GM18499 (cell line): ENCODE results near the gene HEPHL1.
"Not testable (repeated sequence)": the region's sequence is repeated elsewhere in the genome, so short reads cannot be mapped to it uniquely, and the experiment has no call there.

ENCODE experiments used
- ATAC-seq: cut with Tn5 transposase; IDR thresholded peaks from one replicate; pipeline ENCODE4 v1.9.1; 2021; ENCODE audit warnings: moderate number of reproducible peaks; ENCODE audit not compliant: insufficient read depth, unreplicated experiment

The HEPHL1 gene

DNA sequence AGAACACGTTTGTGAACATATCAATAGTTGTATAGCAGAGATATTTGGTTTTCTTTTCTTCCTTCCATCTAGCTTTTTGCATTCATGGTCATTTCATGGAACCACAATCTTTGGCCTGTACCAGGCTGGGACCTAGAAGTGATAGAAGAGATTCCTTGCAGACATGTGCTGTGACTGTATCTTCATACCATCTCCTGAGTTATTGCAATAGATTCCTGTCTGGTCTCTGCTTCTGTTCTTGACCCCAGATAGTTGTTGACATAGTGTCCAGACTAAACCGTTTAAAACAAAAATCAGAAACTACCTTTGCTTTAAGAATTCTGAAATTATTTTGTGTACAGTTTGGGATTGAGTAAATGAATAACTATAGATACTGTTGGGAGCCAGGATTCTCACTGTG, 124.3 kb downstream of the HEPHL1 start:
- ATAC-seq: no peak

DNA sequence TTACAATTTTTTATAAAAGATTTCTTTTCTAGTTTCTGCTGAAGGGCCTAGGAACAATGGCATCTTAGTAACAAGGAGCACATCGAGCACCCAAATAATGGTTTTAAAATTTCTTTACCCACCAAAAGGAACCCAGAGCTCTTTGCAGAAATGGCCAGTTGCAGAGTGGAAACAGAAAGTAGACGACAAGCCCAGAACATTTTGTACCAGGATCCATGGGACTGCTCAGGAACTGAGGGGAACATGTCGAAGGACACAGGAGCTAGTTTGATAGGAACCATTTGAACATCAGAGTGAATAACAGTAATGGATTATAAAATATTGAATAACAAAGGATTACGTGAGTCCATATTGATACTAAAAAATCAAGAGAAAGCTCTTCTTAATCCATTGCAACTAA, 124.8 kb downstream of the HEPHL1 start:
- no peak for ATAC-seq

DNA sequence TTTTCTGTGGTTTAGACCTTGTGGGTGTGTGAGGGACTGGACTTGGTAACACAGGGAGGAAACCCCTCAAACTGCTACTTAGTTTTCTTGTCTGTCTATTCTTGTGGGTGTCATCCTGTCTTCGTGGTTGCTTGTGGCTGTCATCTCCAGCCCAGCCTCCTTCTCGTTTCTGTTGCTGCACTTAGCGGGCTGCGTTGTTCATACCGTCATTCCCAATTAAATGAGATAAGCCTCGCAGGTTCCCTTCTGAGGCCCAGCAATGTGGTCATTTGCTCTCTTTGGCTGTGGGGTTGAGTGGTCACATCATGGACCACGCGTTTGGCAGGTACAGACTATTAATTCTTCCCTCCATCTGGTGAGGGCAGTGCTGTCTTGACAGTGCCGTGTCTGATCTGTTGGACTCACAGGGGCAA, 126.3 kb downstream of the HEPHL1 start:
- ATAC-seq: no peak

DNA sequence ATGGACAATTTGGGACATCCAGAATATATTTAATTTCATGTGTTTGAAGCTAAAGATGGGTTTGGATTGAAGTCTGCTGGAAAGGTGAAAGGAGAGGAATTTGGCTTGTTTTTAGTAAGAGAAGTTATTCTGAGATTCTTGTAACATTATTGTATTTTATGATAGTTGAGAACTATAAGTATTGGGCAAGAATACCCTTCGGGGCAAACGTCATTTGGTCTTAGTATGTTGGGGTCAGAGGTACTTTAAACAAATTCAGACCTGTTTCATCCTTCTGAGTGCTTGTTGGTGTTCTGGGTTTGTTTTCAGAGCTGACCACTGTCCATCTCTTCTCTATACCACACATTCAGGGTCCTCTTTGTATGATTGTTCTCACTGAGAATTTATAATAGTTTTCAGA, 127.0 kb downstream of the HEPHL1 start:
- no peak for ATAC-seq

DNA sequence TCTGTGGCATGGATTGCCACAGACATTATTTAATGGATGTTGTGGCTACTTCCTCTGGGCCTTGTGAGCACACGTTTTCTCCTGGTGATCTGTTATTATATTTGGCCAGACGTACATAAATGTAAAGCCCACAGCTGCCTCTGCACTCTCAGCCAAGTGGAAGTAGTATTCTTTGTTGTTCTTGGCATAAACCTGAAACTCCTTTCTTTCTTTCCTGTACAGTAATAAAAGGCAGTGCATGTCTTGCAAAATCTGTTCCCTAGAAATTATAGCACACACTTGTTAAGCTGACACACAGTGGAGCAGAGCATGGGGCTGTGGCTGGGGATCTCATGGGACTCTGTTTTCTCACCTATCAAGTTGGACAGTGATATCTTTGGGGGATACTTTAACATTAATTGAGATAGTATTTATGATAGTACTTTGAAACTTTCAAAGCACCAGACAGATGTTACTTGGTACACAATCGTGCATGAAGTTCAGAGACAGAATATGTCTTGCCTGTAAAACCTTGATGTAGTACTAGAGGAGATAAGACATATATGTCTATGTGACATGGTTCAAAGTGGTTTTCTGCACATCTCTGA, 128.4 kb downstream of the HEPHL1 start:
- ATAC-seq: no peak

DNA sequence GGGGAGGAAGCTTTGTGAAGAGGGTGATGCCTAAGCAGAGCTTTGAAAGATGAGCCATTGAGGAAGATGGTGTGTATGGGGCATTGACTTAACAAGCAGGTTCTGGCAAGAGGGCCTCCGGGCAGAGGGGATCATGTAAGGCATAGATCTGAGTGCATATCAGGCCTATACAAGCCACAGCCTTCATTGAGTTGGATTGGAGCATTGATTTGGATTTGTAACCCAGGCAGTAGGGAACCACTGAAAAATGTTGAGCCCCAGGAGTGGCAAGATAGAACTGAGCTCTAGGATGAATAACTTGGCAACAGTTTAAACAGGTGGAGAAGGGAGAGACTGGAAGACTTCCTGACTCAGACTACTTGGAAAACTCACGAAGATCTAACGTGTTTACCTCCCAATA, 128.9 kb downstream of the HEPHL1 start:
- no peak for ATAC-seq

DNA sequence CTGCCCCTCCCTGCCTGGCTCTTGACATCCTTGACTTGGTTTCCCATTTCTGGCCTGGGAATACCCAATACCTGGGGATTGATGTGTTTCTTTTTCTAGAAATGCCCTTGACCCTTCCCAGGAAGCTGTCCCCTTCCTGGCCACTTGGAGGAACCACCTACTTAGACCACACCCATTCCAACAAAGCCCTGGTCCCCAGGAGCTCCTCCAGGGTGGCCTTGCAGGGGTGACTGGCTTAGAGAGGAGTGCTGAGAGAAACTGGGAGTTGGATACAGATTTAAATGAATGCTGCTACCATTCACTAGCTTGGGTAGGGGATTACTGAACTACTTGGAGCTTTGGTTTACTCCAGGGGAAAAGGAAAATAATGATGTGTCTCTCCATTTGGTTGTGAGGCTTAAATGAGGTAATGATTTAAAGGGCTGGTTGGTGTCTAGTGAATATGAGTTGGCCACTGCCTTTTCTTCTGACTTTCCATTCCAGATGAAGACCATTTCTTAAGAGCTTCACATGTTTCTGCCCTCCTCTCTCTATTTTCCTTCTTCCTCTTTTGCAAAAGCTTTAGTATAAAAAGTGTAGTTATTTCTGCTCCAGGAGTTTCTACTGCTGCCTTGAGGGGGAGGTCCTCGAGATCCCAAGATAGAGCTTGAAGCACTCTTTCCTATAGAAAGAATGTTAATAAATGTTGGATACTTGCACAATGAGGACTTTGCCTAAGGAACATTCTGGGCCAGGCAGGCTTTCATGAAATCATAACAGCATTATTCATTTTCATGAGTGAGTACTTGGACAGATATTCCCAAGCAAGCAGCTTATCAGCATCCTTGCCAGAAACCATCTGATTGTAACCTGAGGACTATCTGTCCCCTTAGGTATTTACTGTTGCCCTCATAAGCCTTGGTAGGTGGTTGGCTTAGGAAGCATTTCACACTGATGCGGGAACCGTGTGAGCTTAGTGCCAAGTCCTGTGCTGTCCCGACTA, 129.8 kb downstream of the HEPHL1 start:
- ATAC-seq: no peak

DNA sequence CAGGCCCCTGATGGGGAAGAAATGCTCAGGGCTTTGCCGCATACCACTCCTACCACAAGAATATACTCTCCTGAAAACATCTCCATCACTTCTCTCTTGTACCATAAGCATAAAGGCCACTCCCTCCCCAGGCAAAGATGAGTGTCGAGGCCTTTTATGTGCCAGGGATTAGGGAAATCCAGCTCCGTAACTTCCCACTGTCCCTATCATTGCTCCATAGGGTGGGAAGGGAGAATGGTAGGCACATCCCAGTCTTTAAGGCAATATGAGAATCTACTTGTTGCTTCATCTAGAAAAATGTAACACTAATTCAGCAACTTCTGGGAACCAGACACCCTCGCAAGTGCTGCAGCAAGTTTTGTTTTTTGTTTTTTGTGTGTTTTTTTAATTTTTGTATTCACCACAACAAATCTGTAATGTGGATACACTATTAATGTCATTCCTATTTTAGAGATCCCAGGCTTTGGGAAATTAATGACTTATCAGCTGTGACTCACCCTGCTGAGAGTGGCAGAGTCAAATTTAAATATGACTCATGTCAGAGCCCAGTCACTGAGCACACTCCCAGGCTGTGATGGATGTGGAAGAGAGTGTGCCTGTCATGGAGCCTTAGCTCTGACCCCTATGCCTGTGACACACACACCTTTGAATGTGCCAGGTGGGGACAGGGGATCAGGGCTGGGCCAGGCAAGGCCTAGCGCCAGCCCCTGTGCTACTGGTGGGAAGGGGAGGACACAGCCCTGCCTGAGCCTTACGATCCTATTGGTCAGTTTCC, 130.9 kb downstream of the HEPHL1 start:
- no peak for ATAC-seq

DNA sequence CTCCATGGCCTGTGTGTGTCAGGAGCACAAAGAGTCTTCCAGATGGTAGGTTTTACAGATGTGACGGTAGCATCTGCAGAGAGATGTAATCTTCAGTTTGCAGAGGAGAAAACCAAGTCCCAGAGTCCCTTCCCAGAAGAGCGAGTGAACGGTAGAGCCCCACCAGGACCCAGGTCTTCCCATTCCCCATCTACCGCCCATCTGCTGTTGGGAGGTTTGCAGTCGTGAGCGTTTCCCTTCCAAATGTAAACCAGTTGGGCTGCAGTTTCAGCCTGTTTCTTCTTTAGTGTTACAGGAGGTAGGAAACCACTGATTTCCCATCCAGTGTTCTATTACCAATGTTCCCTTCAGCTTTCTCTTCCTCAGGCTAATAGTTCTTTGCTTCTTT, 131.5 kb downstream of the HEPHL1 start:
- ATAC-seq: no peak

DNA sequence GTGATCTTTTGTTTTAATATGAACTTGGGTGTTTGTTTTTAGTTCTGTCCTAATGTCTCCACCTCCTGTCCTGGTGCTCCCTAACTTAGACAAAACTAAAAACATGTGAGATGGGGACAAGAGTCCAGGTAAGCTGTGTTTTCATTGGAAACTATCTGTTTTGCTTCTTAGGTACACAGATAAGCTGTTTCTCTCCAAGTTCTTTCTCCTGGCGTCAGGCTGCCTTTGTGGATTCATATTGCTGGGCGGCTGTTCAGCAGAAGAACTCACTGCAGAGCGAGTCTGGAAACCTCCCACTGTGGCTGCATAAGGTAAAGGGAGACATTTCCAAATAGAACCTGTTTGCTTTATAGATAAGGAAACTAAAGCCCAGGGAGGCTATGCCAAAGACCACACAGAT, 132.2 kb downstream of the HEPHL1 start:
- ATAC-seq: no peak

DNA sequence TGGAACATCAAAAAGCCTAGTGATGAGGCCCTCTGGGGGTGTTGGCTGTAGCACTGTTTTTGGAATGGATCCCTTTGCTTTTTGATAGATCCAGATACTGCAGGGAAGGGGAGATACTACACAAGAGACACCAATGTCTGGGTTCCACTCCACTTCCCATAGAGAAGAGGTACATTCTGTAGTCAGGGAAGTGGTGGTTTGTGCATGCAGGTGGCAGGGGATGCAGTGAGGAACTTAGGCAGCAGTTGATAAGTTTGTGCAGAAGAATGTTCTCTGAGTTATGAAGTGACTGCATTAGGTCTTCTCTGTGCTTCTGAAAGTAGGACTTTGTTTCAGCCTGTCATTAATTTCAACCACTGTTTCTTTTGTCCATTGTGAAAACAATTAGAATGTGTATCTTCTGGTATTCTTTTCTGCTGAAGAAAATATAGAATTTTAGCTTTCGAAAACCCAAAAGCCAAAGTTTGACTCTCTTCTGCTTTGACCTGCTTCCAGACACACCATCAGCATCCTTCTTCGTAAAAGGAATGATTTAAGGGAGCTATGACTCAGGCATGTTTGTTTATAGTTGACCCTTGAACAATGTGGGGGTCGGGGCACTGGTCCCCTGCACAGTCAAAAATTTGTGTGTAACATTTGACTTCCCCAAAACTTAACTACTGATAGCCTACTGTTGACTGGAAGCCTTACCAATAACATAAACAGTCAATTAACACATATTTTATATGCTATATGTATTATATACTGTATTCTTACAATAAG, 133.1 kb downstream of the HEPHL1 start:
- ATAC-seq: no peak

DNA sequence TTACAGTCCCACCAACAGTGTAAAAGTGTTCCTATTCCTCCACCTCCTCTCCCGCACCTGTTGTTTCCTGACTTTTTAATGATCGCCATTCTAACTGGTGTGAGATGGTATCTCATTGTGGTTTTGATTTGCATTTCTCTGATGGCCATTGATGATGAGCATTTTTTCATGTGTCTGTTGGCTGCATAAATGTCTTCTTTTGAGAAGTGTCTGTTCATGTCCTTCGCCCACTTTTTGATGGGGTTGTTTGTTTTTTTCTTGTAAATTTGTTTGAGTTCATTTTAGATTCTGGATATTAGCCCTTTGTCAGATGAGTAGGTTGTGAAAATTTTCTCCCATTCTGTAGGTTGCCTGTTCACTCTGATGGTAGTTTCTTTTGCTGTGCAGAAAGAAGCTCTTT, 136.2 kb downstream of the HEPHL1 start:
- ATAC-seq: not testable (repeated sequence)
